Measurements from ENCODE around the gene DDX41.
"Not testable (repeated sequence)": the region's sequence is repeated elsewhere in the genome, so short reads cannot be mapped to it uniquely, and the experiment has no call there.

- TF ChIP-seq CTCF (conservative IDR thresholded peaks at IDR 0.05; ENCODE audit: low read length); EZH2phosphoT487 (IDR thresholded peaks at IDR 0.05; ENCODE audit: borderline replicate concordance, low read depth, low read length): not testable (repeated sequence)
Measured at GRCh38 chr5:177534433-177534832, 17.7 kb upstream of the DDX41 start.
